H1 (cell line): Measurements from ENCODE around the gene VAPB. TPM values are rescaled to one million over a fixed set of nuclear protein-coding genes. Genes with fewer than 3 reads are reported as not detected.
"Not testable (repeated sequence)": the region's sequence is repeated elsewhere in the genome, so short reads cannot be mapped to it uniquely, and the experiment has no call there.

ENCODE experiments used
- CTCF ChIA-PET: fragments of 300-600 bp; sonication (Branson Sonifier 250); formaldehyde crosslinking; loops from one replicate; lab custom pipeline; 2021; ENCODE audit not compliant: partially characterized antibody; lab: Charles Lee
- POLR2A ChIA-PET: fragments of 300-600 bp; sonication (Branson Sonifier 250); formaldehyde crosslinking; loops from one replicate; lab custom pipeline; 2021; ENCODE audit warnings: inconsistent platforms; ENCODE audit not compliant: partially characterized antibody; lab: Charles Lee
- DNase-seq, 2 experiments: peaks; one replicate each; pipeline versions ENCODE4 v3.0.0 to v3.0.0-alpha.2; 2010 to 2022; ENCODE audit warnings: low spot score in 2 of 2, low read depth in 1 of 2, mixed read lengths in 1 of 2
- FAIRE-seq: peaks from 2 replicates; lab custom pipeline; 2011; peaks lifted over from hg19 to GRCh38; lab: Jason Lieb, UNC
- H2AFZ ChIP-seq: 2 replicates; pipeline ENCODE4 v1.8.1; 2012; ENCODE audit warnings: low read length, inconsistent platforms
- H2AK5ac ChIP-seq: 2 replicates; pipeline ENCODE4 v1.6.1; 2013; ENCODE audit warnings: low read depth, low read length
- H2BK120ac ChIP-seq: replicated peaks from 2 replicates; pipeline ENCODE3; 2013; ENCODE audit warnings: low read depth, low read length, inconsistent platforms
- H2BK12ac ChIP-seq: 2 replicates; pipeline ENCODE4 v1.6.1; 2013; ENCODE audit warnings: low read depth, low read length
- H2BK15ac ChIP-seq: 2 replicates; pipeline ENCODE4 v1.6.1; 2013; ENCODE audit warnings: low read length
- H2BK20ac ChIP-seq: 2 replicates; pipeline ENCODE4 v1.6.1; 2013; ENCODE audit warnings: low read length
- H2BK5ac ChIP-seq: 2 replicates; pipeline ENCODE4 v1.6.1; 2013; ENCODE audit warnings: low read depth, low read length
- H3K14ac ChIP-seq: 2 replicates; pipeline ENCODE4 v1.6.1; 2013; ENCODE audit warnings: inconsistent platforms; ENCODE audit not compliant: insufficient read length
- H3K18ac ChIP-seq: 2 replicates; pipeline ENCODE4 v1.6.1; 2013; ENCODE audit warnings: low read length; ENCODE audit errors: extremely low read depth
- H3K23ac ChIP-seq: 2 replicates; pipeline ENCODE4 v1.6.1; 2013; ENCODE audit warnings: inconsistent platforms; ENCODE audit not compliant: insufficient read length
- H3K23me2 ChIP-seq: 2 replicates; pipeline ENCODE4 v1.6.1; 2013; ENCODE audit warnings: low read depth, low read length
- H3K27ac ChIP-seq: 2 replicates; pipeline ENCODE4 v1.6.1; 2011; ENCODE audit warnings: low read depth, low read length, inconsistent platforms
- H3K27me3 ChIP-seq, 4 experiments: replicated peaks in 1 of 4; 1 replicate in 1 of 4; 2 replicates in 3 of 4; pipeline versions ENCODE4 v1.6.1 to v1.8.1; 2011 to 2013; ENCODE audit warnings: low read length in 3 of 4, mild to moderate bottlenecking in 3 of 4, inconsistent platforms in 2 of 4, mixed read lengths in 2 of 4, moderate library complexity in 1 of 4; ENCODE audit not compliant: control insufficient read depth in 3 of 4, insufficient read depth in 3 of 4; ENCODE audit errors: extremely low read depth in 1 of 4
- H3K36me3 ChIP-seq, 4 experiments: 2 replicates each; pipeline versions ENCODE4 v1.6.1 to v1.8.1; 2011 to 2013; ENCODE audit warnings: mild to moderate bottlenecking in 4 of 4, low read length in 3 of 4, moderate library complexity in 2 of 4, control low read depth in 1 of 4, inconsistent platforms in 1 of 4; ENCODE audit not compliant: insufficient read depth in 4 of 4, control insufficient read depth in 2 of 4
- H3K4ac ChIP-seq: replicated peaks from 2 replicates; pipeline ENCODE3; 2013; ENCODE audit warnings: low read length, low read depth, mixed read lengths, inconsistent platforms; ENCODE audit not compliant: insufficient read length
- H3K4me1 ChIP-seq, 4 experiments: replicated peaks in 1 of 4; 1 replicate in 1 of 4; 2 replicates in 3 of 4; pipeline versions ENCODE4 v1.6.1 to v1.8.1; 2011 to 2013; ENCODE audit warnings: low read length in 3 of 4, inconsistent platforms in 2 of 4, mixed read lengths in 1 of 4; ENCODE audit not compliant: insufficient read depth in 4 of 4, control insufficient read depth in 3 of 4
- H3K4me2 ChIP-seq, 2 experiments: 2 replicates each; pipeline versions ENCODE4 v1.6.1 to v1.8.1; 2011 to 2013; ENCODE audit warnings: low read depth in 2 of 2, low read length in 2 of 2, control low read depth in 1 of 2, inconsistent platforms in 1 of 2, mild to moderate bottlenecking in 1 of 2; ENCODE audit not compliant: insufficient read depth in 1 of 2
- H3K4me3 ChIP-seq, 4 experiments: fragments of 200-600, 300-600 bp in 1 of 4; sonication (generic), shearing (Covaris generic), sonication (Bioruptor Twin) in 1 of 4; 2 replicates each; pipeline versions ENCODE4 v1.5.1 to v1.8.1; 2011 to 2016; ENCODE audit warnings: low read length in 4 of 4, low read depth in 3 of 4, control low read depth in 2 of 4, inconsistent platforms in 2 of 4, mild to moderate bottlenecking in 2 of 4, mixed read lengths in 1 of 4, moderate library complexity in 1 of 4; ENCODE audit not compliant: insufficient read depth in 2 of 4; ENCODE audit errors: extremely low read depth in 1 of 4
- H3K56ac ChIP-seq: replicated peaks from 2 replicates; pipeline ENCODE3; 2013; ENCODE audit warnings: low read depth, mild to moderate bottlenecking, mixed read lengths, low read length, inconsistent platforms; ENCODE audit not compliant: insufficient read length
- H3K79me1 ChIP-seq: 2 replicates; pipeline ENCODE4 v1.6.1; 2013; ENCODE audit warnings: low read depth, low read length, control low read depth
- H3K79me2 ChIP-seq, 2 experiments: 2 replicates each; pipeline versions ENCODE4 v1.6.1 to v1.8.1; 2012 to 2013; ENCODE audit warnings: low read length in 2 of 2, mild to moderate bottlenecking in 2 of 2, inconsistent platforms in 1 of 2; ENCODE audit not compliant: insufficient read depth in 2 of 2, control insufficient read depth in 1 of 2
- H3K9ac ChIP-seq, 4 experiments: replicated peaks in 1 of 4; 1 replicate in 1 of 4; 2 replicates in 3 of 4; pipeline versions ENCODE4 v1.6.1 to v1.8.1; 2011 to 2013; ENCODE audit warnings: low read depth in 3 of 4, low read length in 3 of 4, control low read depth in 2 of 4, mild to moderate bottlenecking in 2 of 4, moderate library complexity in 2 of 4, inconsistent platforms in 1 of 4; ENCODE audit errors: extremely low read depth in 1 of 4
- H3K9me3 ChIP-seq, 2 experiments: 2 replicates each; pipeline versions ENCODE4 v1.6.1 to v1.8.1; 2012 to 2013; ENCODE audit warnings: mild to moderate bottlenecking in 2 of 2, moderate library complexity in 2 of 2, control low read depth in 1 of 2, inconsistent platforms in 1 of 2, low read depth in 1 of 2, low read length in 1 of 2, mixed read lengths in 1 of 2; ENCODE audit not compliant: insufficient read depth in 2 of 2
- H4K20me1 ChIP-seq, 2 experiments: replicated peaks in 1 of 2; 2 replicates each; pipeline versions ENCODE3 to v1.8.1; 2011 to 2013; ENCODE audit warnings: inconsistent platforms in 2 of 2, low read length in 2 of 2, mild to moderate bottlenecking in 1 of 2; ENCODE audit not compliant: insufficient read depth in 2 of 2, control insufficient read depth in 1 of 2
- H4K5ac ChIP-seq: 2 replicates; pipeline ENCODE4 v1.6.1; 2013; ENCODE audit warnings: low read length, low read depth, mixed read lengths, inconsistent platforms; ENCODE audit not compliant: insufficient read length
- H4K8ac ChIP-seq: 2 replicates; pipeline ENCODE4 v1.8.0; 2013; ENCODE audit warnings: mild to moderate bottlenecking, moderate library complexity, low read length, inconsistent platforms; ENCODE audit not compliant: insufficient read depth; ENCODE audit errors: extremely low read depth
- H4K91ac ChIP-seq: replicated peaks from 2 replicates; pipeline ENCODE3; 2013; ENCODE audit warnings: low read length, mixed read lengths, inconsistent platforms; ENCODE audit not compliant: insufficient read length
- ATF2 ChIP-seq: IDR thresholded peaks from 2 replicates; pipeline ENCODE4 v1.6.1; 2012; ENCODE audit warnings: low read length, inconsistent platforms
- WGBS, 2 experiments: shearing (Covaris generic) in 1 of 2; methylation state at CpG; one replicate each; pipeline versions ENCODE4 v1.1.6 to v1.1.7; 2013 to 2015; ENCODE audit warnings: low lambda C conversion rate in 2 of 2, mixed read lengths in 2 of 2, inconsistent platforms in 1 of 2, low coverage in 1 of 2, missing lambda C conversion rate in 1 of 2; ENCODE audit not compliant: insufficient replicate concordance in 2 of 2, insufficient coverage in 1 of 2, insufficient read length in 1 of 2; ENCODE audit errors: extremely low coverage in 1 of 2, missing lambda C conversion rate in 1 of 2; 5-methylcytosine and 5-hydroxymethylcytosine counted together
- polyA plus RNA-seq, 7 experiments: library from polyadenylated mRNA; depleted of rRNA in 3 of 7; stranded (reverse) in 5 of 7; unstranded in 2 of 7; fragments of >200 nt in 5 of 7; fragments of 200-250 nt in 2 of 7; gene quantifications; 1 replicate in 5 of 7; 2 replicates in 1 of 7; 4 replicates in 1 of 7; pipeline versions ENCODE4 v1.2.1 to v1.2.3, GENCODE V29; 2011 to 2013; ENCODE audit warnings: missing spikeins in 2 of 7, mixed read lengths in 2 of 7
- total RNA-seq: library from RNA; stranded (reverse); fragmentation: NEBNext Ultra II Directional; extraction: Animal tissue kit (Norgen Biotek cat#: 25700); gene quantifications from 2 replicates; pipeline ENCODE4 v1.2.1, GENCODE V29; 2021

The VAPB gene
- total and polyA plus RNA-seq, 2 of the 8 experiments (the other 6 are each of a cell fraction or from before 2014, with no cell fraction given) = 24.4 to 62.8 TPM

- H4K20me1 ChIP-seq, H4K5ac ChIP-seq, H2AK5ac ChIP-seq, FAIRE-seq, H3K18ac ChIP-seq, H2BK12ac ChIP-seq, H3K27ac ChIP-seq, H2AFZ ChIP-seq, H3K23ac ChIP-seq, DNase-seq, H3K56ac ChIP-seq, H3K4me3 ChIP-seq, H3K9ac ChIP-seq, POLR2A ChIA-PET, H3K9me3 ChIP-seq, H2BK15ac ChIP-seq, CTCF ChIA-PET, H3K14ac ChIP-seq, H3K27me3 ChIP-seq, H3K4ac ChIP-seq, H3K36me3 ChIP-seq, H3K4me2 ChIP-seq, H4K8ac ChIP-seq, H2BK5ac ChIP-seq, H4K91ac ChIP-seq, H3K79me1 ChIP-seq, H2BK120ac ChIP-seq, H2BK20ac ChIP-seq, H3K23me2 ChIP-seq: not testable (repeated sequence)
- Histone ChIP-seq H3K79me2 (peaks cover 3 to 70% of the 10 kb centered on the region in 2 experiments; a peak in 3 of 4 replicates), H3K4me1 (peaks cover 0 to 14% (median 11%) of the 10 kb centered on the region in 4 experiments; a peak in 5 of 7 replicates)
- TF ChIP-seq ATF2 = peak; percentile 85; the same call in 1 of the 2 replicates
- WGBS, 2 experiments = 97% methylated on average over 3 of the region's 3 CpGs; no CpG with 5 or more reads in 1 of the 2 experiments
Observed at GRCh38 chr20:58427571-58427970, 38.5 kb downstream of the VAPB start.
